ENCODE measurements around the gene DUSP21. TPM values are rescaled to one million over a fixed set of nuclear protein-coding genes. Genes with fewer than 3 reads are reported as not detected.
"Not testable (repeated sequence)": the region's sequence is repeated elsewhere in the genome, so short reads cannot be mapped to it uniquely, and the experiment has no call there.

The DUSP21 gene
- polyA plus RNA-seq, 2 donors = not detected

GRCh38 chrX:44890687-44891086 lies 46.9 kb downstream of the DUSP21 start:
- not testable (repeated sequence) for H3K36me3 ChIP-seq (ENCODE audit: control insufficient read depth in 2 of 2, insufficient read depth in 2 of 2, low read length in 1 of 2); H3K27ac ChIP-seq (ENCODE audit: low read depth in 2 of 2, low read length in 1 of 2); H3K27me3 ChIP-seq (ENCODE audit: control insufficient read depth in 1 of 2, insufficient read depth in 2 of 2, low read length in 2 of 2); H3K9me3 ChIP-seq (ENCODE audit: control insufficient read depth in 2 of 2, insufficient read depth in 1 of 2, low read depth in 1 of 2, low read length in 1 of 2); H3K4me3 ChIP-seq (ENCODE audit: low read depth in 1 of 2, low read length in 2 of 2); H3K4me1 ChIP-seq (ENCODE audit: control insufficient read depth in 2 of 2, insufficient read depth in 2 of 2, low read length in 1 of 2)
- whole genome bisulfite sequencing, 2 donors = 90 to 94% methylated on average over 10 of the region's 10 CpGs

GRCh38 chrX:44891642-44892041 lies 47.8 kb downstream of the DUSP21 start:
- no peak overlapping the region for H3K4me3 ChIP-seq (ENCODE audit: low read depth in 1 of 2, low read length in 2 of 2)
- 55 to 70% methylated on average over 6 of the region's 6 CpGs for WGBS, 2 donors
- no peaks in the 10 kb centered on the region for H3K4me1 ChIP-seq (ENCODE audit: control insufficient read depth in 2 of 2, insufficient read depth in 2 of 2, low read length in 1 of 2)

More at GRCh38 chrX:44891642-44892041, 47.8 kb downstream of the DUSP21 start:
- Histone ChIP-seq H3K9me3 (ENCODE audit: control insufficient read depth in 2 of 2, insufficient read depth in 1 of 2, low read depth in 1 of 2, low read length in 1 of 2) (no peaks in the 10 kb centered on the region), H3K27me3 (ENCODE audit: control insufficient read depth in 1 of 2, insufficient read depth in 2 of 2, low read length in 2 of 2) (no peaks in the 10 kb centered on the region), H3K36me3 (ENCODE audit: control insufficient read depth in 2 of 2, insufficient read depth in 2 of 2, low read length in 1 of 2) (no peaks in the 10 kb centered on the region), H3K27ac (ENCODE audit: low read depth in 2 of 2, low read length in 1 of 2) (peak overlapping the region in 1 of 2 donors; percentile 76)

Other genes starting within 250 kb of the DUSP21 start
- 10 to 100 TPM in 1 of 2 donors, 1 to 10 TPM in 1; 7.2 to 13.5 TPM for gene KDM6A, start 29.2 kb downstream of the DUSP21 start, polyA plus RNA-seq